Lower leg skin (tissue), 4 donors: ENCODE results near the gene SLC15A5. TPM values are rescaled to one million over a fixed set of nuclear protein-coding genes. Genes with fewer than 3 reads are reported as not detected.

ENCODE experiments used
- DNase-seq, 2 donors: peaks; one replicate each; pipeline ENCODE4 v3.0.0-alpha.2; 2019; ENCODE audit warnings: low spot score in 2 of 2
- H3K4me3 ChIP-seq: fragments of 200-600 bp; sonication (generic); 2 replicates; pipeline ENCODE4 v1.5.1; 2017; ENCODE audit warnings: mild to moderate bottlenecking, low read depth; ENCODE audit not compliant: poor library complexity, severe bottlenecking
- POLR2A ChIP-seq, 2 donors: fragments of 450-650 bp; IDR thresholded peaks; one replicate each; pipeline ENCODE4 v1.6.1; 2016 to 2017; ENCODE audit warnings: antibody characterized with exemption in 2 of 2, mild to moderate bottlenecking in 1 of 2, moderate library complexity in 1 of 2
- WGBS, 2 donors: methylation state at CpG; one replicate each; pipeline ENCODE4 v1.1.5; 2018; 5-methylcytosine and 5-hydroxymethylcytosine counted together
- intact Hi-C: fragments of 100-400 bp; cut with DNase I; formaldehyde crosslinking; loops from one replicate; pipeline ENCODE4 v1.15.0; 2023; ENCODE audit warnings: low total_unique reads
- total RNA-seq, 4 donors: library from RNA; depleted of rRNA; stranded (reverse); fragments of >200 nt; gene quantifications; one replicate each; pipeline ENCODE4 v1.1.0, GENCODE V29; 2016
- TF ChIP-seq, protein P1 (sequence below), 3 donors: fragments of 450-650 bp; IDR thresholded peaks; one replicate each; pipeline ENCODE4 v1.5.1; 2016; ENCODE audit warnings: antibody characterized with exemption in 3 of 3, mild to moderate bottlenecking in 3 of 3, moderate library complexity in 2 of 3

The SLC15A5 gene
- total RNA-seq, 4 donors from 2014 or later, result not detected

GRCh38 chr12:16166563-16167470 lies 110.7 kb downstream of the SLC15A5 start:
- WGBS, 2 donors, result 67 to 73% methylated on average over 5 of the region's 5 CpGs
- no peak for TF ChIP-seq POLR2A (IDR thresholded peaks at IDR 0.05)
- TF ChIP-seq, protein P1, sequence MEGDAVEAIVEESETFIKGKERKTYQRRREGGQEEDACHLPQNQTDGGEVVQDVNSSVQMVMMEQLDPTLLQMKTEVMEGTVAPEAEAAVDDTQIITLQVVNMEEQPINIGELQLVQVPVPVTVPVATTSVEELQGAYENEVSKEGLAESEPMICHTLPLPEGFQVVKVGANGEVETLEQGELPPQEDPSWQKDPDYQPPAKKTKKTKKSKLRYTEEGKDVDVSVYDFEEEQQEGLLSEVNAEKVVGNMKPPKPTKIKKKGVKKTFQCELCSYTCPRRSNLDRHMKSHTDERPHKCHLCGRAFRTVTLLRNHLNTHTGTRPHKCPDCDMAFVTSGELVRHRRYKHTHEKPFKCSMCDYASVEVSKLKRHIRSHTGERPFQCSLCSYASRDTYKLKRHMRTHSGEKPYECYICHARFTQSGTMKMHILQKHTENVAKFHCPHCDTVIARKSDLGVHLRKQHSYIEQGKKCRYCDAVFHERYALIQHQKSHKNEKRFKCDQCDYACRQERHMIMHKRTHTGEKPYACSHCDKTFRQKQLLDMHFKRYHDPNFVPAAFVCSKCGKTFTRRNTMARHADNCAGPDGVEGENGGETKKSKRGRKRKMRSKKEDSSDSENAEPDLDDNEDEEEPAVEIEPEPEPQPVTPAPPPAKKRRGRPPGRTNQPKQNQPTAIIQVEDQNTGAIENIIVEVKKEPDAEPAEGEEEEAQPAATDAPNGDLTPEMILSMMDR (IDR thresholded peaks at IDR 0.05), result no peak
- intact Hi-C loops, result no loop called here
- no peak for DNase-seq
- H3K4me3 ChIP-seq, result no peak overlapping the region

- no peak overlapping the region for H3K4me3 ChIP-seq
- intact Hi-C loops, result no loop called here
- WGBS, 2 donors, result 2 to 9% methylated on average over 2 of the region's 2 CpGs
- TF ChIP-seq, protein P1 (IDR thresholded peaks at IDR 0.05), result no peak
- TF ChIP-seq POLR2A (IDR thresholded peaks at IDR 0.05), result no peak
- DNase-seq, result peak in 1 of 2 donors; percentile 39
Measured at GRCh38 chr12:16165506-16165905, 112.0 kb downstream of the SLC15A5 start.

GRCh38 chr12:16163901-16164300 lies 113.6 kb downstream of the SLC15A5 start:
- intact Hi-C loops, result no loop called here
- H3K4me3 ChIP-seq, result no peak overlapping the region
- no peak for DNase-seq
- TF ChIP-seq, protein P1 (IDR thresholded peaks at IDR 0.05), result no peak

- no peak for TF ChIP-seq POLR2A (IDR thresholded peaks at IDR 0.05)
- TF ChIP-seq, protein P1 (IDR thresholded peaks at IDR 0.05), result no peak
- intact Hi-C loops, result no loop called here
Measured at GRCh38 chr12:16163146-16163545, 114.3 kb downstream of the SLC15A5 start.

GRCh38 chr12:16159571-16159970 lies 117.9 kb downstream of the SLC15A5 start:
- H3K4me3 ChIP-seq, result no peak overlapping the region
- WGBS, 2 donors, result 66 to 69% methylated on average over 1 of the region's 1 CpG
- no peak for TF ChIP-seq POLR2A (IDR thresholded peaks at IDR 0.05)
- TF ChIP-seq, protein P1 (IDR thresholded peaks at IDR 0.05), result no peak
- intact Hi-C loops, result no loop called here
- DNase-seq, result no peak

More at GRCh38 chr12:16163146-16163545, 114.3 kb downstream of the SLC15A5 start:
- 54 to 61% methylated on average over 4 of the region's 4 CpGs for WGBS, 2 donors
- no peak overlapping the region for H3K4me3 ChIP-seq
- DNase-seq, result no peak
